Sigmoid colon (tissue), 7 donors: Measurements from ENCODE around the gene QRICH1. TPM values are rescaled to one million over a fixed set of nuclear protein-coding genes. Genes with fewer than 3 reads are reported as not detected.

Experiments
- DNase-seq: peaks from one replicate; pipeline ENCODE4 v3.0.0-alpha.2; 2019
- H3K27ac ChIP-seq, 4 donors: fragments of 200-600 bp; sonication (generic); one replicate each; pipeline ENCODE4 v1.5.1; 2016 to 2019; ENCODE audit warnings: mild to moderate bottlenecking in 1 of 4
- H3K27me3 ChIP-seq, 3 donors: fragments of 200-600 bp; sonication (generic); one replicate each; pipeline ENCODE4 v1.5.1; 2019; ENCODE audit warnings: mild to moderate bottlenecking in 1 of 3
- H3K36me3 ChIP-seq, 4 donors: fragments of 200-600 bp; sonication (generic); one replicate each; pipeline ENCODE4 v1.5.1; 2016 to 2019
- H3K4me1 ChIP-seq, 4 donors: fragments of 200-600 bp; sonication (generic); one replicate each; pipeline ENCODE4 v1.5.1; 2017 to 2019
- H3K4me3 ChIP-seq, 4 donors: fragments of 200-600 bp; sonication (generic); one replicate each; pipeline ENCODE4 v1.5.1; 2017 to 2019; ENCODE audit warnings: mild to moderate bottlenecking in 2 of 4, moderate library complexity in 1 of 4
- H3K9me3 ChIP-seq, 4 donors: fragments of 200-600 bp in 3 of 4; sonication (generic) in 3 of 4; one replicate each; pipeline versions ENCODE4 v1.5.1 to v1.6.1; 2013 to 2019
- EP300 ChIP-seq, 4 donors: sonication (generic); formaldehyde crosslinking; IDR thresholded peaks; one replicate each; pipeline ENCODE4 v1.6.1; 2017; ENCODE audit warnings: antibody characterized with exemption in 4 of 4
- POLR2A ChIP-seq, 2 donors: fragments of 450-650 bp; IDR thresholded peaks; one replicate each; pipeline ENCODE4 v1.6.1; 2016; ENCODE audit warnings: antibody characterized with exemption in 2 of 2, mild to moderate bottlenecking in 2 of 2, moderate library complexity in 2 of 2
- POLR2AphosphoS5 ChIP-seq, 4 donors: sonication (generic); formaldehyde crosslinking; IDR thresholded peaks; one replicate each; pipeline ENCODE4 v1.6.1; 2017; ENCODE audit warnings: antibody characterized with exemption in 4 of 4
- WGBS, 2 donors: extraction: QIAGEN DNeasy Blood & Tissue Kit; methylation state at CpG; one replicate each; pipeline ENCODE4 v1.1.7; 2013; 5-methylcytosine and 5-hydroxymethylcytosine counted together
- intact Hi-C: fragments of 100-400 bp; cut with DNase I; formaldehyde crosslinking; loops from one replicate; pipeline ENCODE4 v1.15.1; 2023
- polyA plus RNA-seq, 3 donors: library from polyadenylated mRNA; stranded (reverse); fragments of 200-250 nt; gene quantifications; one replicate each; pipeline ENCODE4 v1.2.3, GENCODE V29; 2013
- total RNA-seq, 4 donors: library from RNA; depleted of rRNA; stranded (reverse); fragments of >200 nt; gene quantifications; one replicate each; pipeline ENCODE4 v1.1.0, GENCODE V29; 2016
- TF ChIP-seq, protein P1 (sequence below), 4 experiments: fragments of 450-650 bp in 3 of 4; fragments of 200-600 bp in 1 of 4; IDR thresholded peaks; one replicate each; pipeline ENCODE4 v1.5.1; 2016 to 2019; ENCODE audit warnings: antibody characterized with exemption in 4 of 4, mild to moderate bottlenecking in 3 of 4, moderate library complexity in 2 of 4
- donor health status: healthy with polysubstance abuse.
- donor health status: Bipolar disorder and iron deficiency.
- donor health status: healthy.

QRICH1 gene
- total and polyA plus RNA-seq, 7 donors: 16.8 to 255 (median 68.4) TPM

DNA sequence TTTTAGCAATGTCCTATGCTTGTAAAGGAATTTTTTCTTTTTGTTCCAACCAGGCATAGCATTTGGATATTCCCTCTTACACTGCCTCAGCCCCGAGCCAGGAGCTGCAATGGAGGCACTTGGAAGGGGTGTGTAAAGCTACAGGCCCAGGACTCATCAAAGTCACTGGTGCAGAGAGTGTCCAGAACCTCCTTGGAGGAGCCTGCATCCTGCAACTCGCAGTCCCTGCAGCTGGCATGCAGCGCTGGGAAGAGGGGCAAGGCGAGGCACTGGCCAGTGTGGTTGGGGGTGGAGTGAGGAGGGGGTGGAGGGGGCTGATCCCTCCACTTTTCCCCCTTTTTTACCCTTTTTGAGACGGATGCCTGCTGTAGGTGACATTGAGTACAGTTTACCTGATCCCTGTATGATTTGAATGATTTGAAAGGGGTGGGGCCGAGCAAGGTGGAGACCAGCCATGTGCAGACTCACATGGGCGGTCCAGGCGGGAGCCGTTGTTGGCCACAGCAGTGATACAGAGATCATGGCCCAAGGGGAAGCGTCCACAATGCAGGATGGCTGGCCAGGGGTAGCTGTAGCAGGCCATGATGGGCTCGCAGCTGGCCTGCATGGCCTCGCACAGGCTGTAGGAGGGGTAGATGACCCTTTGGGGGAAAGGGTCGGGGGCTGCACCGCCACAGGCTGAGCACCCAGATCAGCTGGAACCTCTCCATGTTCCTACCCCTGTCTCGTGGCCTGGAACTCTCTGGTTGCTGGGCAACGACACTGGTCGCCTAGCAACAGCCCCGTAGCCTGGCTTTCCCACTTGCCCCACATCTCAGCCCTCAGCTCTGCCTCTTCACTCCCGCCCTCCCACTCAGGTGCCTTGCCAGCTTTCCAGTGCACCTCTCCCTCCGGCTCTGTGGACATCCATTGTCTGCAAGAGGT, 95.9 kb downstream of the QRICH1 start:
- no peak for DNase-seq
- WGBS, 2 donors: 88 to 89% methylated on average over 20 of the region's 20 CpGs
- Histone ChIP-seq H3K27me3 (no peaks in the 10 kb centered on the region), H3K4me3 (no peak overlapping the region), H3K4me1 (no peaks in the 10 kb centered on the region), H3K27ac (no peak overlapping the region), H3K36me3 (peaks cover 0 to 19% (median 5%) of the 10 kb centered on the region in 4 donors), H3K9me3 (no peaks in the 10 kb centered on the region)
- TF ChIP-seq EP300 (IDR thresholded peaks at IDR 0.05) (no peak), POLR2A (IDR thresholded peaks at IDR 0.05) (no peak), POLR2AphosphoS5 (IDR thresholded peaks at IDR 0.05) (no peak)
- TF ChIP-seq, protein P1, sequence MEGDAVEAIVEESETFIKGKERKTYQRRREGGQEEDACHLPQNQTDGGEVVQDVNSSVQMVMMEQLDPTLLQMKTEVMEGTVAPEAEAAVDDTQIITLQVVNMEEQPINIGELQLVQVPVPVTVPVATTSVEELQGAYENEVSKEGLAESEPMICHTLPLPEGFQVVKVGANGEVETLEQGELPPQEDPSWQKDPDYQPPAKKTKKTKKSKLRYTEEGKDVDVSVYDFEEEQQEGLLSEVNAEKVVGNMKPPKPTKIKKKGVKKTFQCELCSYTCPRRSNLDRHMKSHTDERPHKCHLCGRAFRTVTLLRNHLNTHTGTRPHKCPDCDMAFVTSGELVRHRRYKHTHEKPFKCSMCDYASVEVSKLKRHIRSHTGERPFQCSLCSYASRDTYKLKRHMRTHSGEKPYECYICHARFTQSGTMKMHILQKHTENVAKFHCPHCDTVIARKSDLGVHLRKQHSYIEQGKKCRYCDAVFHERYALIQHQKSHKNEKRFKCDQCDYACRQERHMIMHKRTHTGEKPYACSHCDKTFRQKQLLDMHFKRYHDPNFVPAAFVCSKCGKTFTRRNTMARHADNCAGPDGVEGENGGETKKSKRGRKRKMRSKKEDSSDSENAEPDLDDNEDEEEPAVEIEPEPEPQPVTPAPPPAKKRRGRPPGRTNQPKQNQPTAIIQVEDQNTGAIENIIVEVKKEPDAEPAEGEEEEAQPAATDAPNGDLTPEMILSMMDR (IDR thresholded peaks at IDR 0.05): no peak
- intact Hi-C loops: no loop called here

DNA sequence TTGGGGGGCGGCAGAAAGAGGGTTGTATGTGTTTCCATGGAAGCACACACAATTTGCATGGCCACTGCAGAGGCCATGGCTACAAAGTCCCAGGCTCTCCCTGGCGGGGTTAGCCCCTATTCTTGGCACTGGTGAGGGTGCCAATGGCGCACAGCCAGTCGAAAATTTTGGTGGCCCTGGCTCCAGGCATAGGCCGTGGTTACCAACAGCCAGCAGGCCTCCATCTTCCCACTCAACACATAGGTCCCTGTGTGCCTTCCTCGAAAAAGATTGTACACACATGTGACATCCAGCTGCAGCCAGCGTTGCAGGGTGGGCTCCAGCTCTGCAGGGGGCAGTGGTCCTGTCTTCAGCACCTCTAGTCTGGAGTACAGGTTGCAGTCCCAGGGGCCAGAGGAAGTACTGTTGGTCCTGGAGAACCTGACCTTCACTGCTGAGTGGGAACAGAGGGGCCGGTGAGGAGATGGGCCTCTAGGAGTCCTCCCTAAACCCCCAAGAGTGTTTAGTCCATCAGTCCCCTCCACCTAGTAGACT, 96.7 kb downstream of the QRICH1 start:
- DNase-seq: no peak
- intact Hi-C loops: no loop called here
- H3K4me3 ChIP-seq: no peak overlapping the region
- TF ChIP-seq, protein P1 (IDR thresholded peaks at IDR 0.05): no peak
- TF ChIP-seq POLR2A (IDR thresholded peaks at IDR 0.05): no peak
- no peak for TF ChIP-seq EP300 (IDR thresholded peaks at IDR 0.05)
- TF ChIP-seq POLR2AphosphoS5 (IDR thresholded peaks at IDR 0.05): no peak
- peaks cover 0 to 2% (median 1%) of the 10 kb centered on the region in 4 donors for H3K4me1 ChIP-seq
- 91% methylated on average over 8 of the region's 8 CpGs for WGBS, 2 donors
- no peaks in the 10 kb centered on the region for H3K9me3 ChIP-seq
- no peak overlapping the region for H3K27ac ChIP-seq
- H3K27me3 ChIP-seq: no peaks in the 10 kb centered on the region
- peaks cover 0 to 19% (median 5%) of the 10 kb centered on the region in 4 donors for H3K36me3 ChIP-seq

DNA sequence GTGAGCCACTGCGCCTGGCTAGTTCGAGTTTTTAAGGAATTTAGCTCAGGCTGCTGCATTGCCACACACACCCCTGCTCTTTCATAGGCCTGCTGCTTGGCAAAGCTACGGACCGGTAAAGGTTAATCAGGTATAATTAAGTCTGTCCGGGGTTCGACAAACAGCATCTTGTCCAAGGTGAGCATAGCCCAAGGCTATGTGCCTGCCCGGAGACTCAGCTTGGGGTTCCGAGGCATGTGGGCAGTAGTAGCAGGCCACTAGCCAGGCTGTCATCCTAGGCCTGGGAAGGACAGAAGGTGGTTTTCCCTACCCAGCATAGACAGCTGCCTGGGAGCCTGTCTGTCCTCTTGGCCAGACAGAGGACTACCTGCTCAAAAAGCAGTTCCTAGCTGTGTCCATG, 97.2 kb downstream of the QRICH1 start:
- TF ChIP-seq POLR2A (IDR thresholded peaks at IDR 0.05) (no peak), EP300 (IDR thresholded peaks at IDR 0.05) (no peak), POLR2AphosphoS5 (IDR thresholded peaks at IDR 0.05) (no peak)
- TF ChIP-seq, protein P1 (IDR thresholded peaks at IDR 0.05): no peak
- peaks cover 0 to 7% (median 6%) of the 10 kb centered on the region in 4 donors for H3K4me1 ChIP-seq
- intact Hi-C loops: no loop called here
- no peak overlapping the region for H3K4me3 ChIP-seq
- no peak for DNase-seq
- H3K27me3 ChIP-seq: no peaks in the 10 kb centered on the region
- H3K36me3 ChIP-seq: peaks cover 0 to 19% (median 5%) of the 10 kb centered on the region in 4 donors
- 94 to 95% methylated on average over 8 of the region's 8 CpGs for WGBS, 2 donors
- H3K9me3 ChIP-seq: no peaks in the 10 kb centered on the region
- no peak overlapping the region for H3K27ac ChIP-seq

GRCh38 chr3:48993834-48994233, 100.0 kb downstream of the QRICH1 start:
- Histone ChIP-seq H3K4me3 (no peak overlapping the region), H3K4me1 (peaks cover 0 to 28% (median 25%) of the 10 kb centered on the region in 4 donors), H3K27ac (no peak overlapping the region), H3K27me3 (no peaks in the 10 kb centered on the region), H3K9me3 (no peaks in the 10 kb centered on the region), H3K36me3 (peaks cover 0 to 19% (median 5%) of the 10 kb centered on the region in 4 donors)
- intact Hi-C loops: no loop called here
- no peak for DNase-seq
- no peak for TF ChIP-seq POLR2A (IDR thresholded peaks at IDR 0.05)
- TF ChIP-seq, protein P1 (IDR thresholded peaks at IDR 0.05): no peak
- TF ChIP-seq POLR2AphosphoS5 (IDR thresholded peaks at IDR 0.05): no peak
- TF ChIP-seq EP300 (IDR thresholded peaks at IDR 0.05): no peak
